GM12878 (cell line): Measurements from ENCODE around the gene CHST14. TPM values are rescaled to one million over a fixed set of nuclear protein-coding genes. Genes with fewer than 3 reads are reported as not detected.

Source experiments
- ATAC-seq: fragments of 200-7000 bp; cut with Tn5 transposase; 3 replicates; pipeline ENCODE4 v1.9.1; 2020; ENCODE audit warnings: mild to moderate bottlenecking, moderate library complexity
- BruUV-seq: library from RNA; stranded (reverse); fragments of 400-500 nt; replicated peaks from 2 replicates; lab custom pipeline; 2021; lab: Mats Ljungman, UMichigan
- CTCF ChIA-PET: fragments of 300-600 bp; sonication (Branson Sonifier 250); formaldehyde crosslinking; extraction: SDS; loops from one replicate; lab custom pipeline; 2021; ENCODE audit warnings: inconsistent platforms; lab: Yijun Ruan, JAX
- POLR2A ChIA-PET: fragments of 350-600 bp; formaldehyde crosslinking; extraction: SDS; loops from one replicate; lab custom pipeline; 2021; ENCODE audit warnings: inconsistent platforms; lab: Charles Lee
- RAD21 ChIA-PET: fragments of 300-600 bp; sonication (Branson Sonifier 250); formaldehyde crosslinking; loops from one replicate; lab custom pipeline; 2023; ENCODE audit warnings: antibody characterized with exemption; ENCODE audit not compliant: unreplicated experiment; lab: Charles Lee
- SMC1A ChIA-PET: fragments of 300-600 bp; sonication (Branson Sonifier 250); formaldehyde crosslinking; loops from one replicate; lab custom pipeline; 2023; ENCODE audit not compliant: unreplicated experiment, uncharacterized antibody; lab: Charles Lee
- DNase-seq: peaks from one replicate; pipeline ENCODE4 v3.0.0-alpha.2; 2011; ENCODE audit warnings: low read depth, low spot score
- FAIRE-seq: peaks from 3 replicates; lab custom pipeline; 2011; peaks lifted over from hg19 to GRCh38; lab: Jason Lieb, UNC
- H2AFZ ChIP-seq: 2 replicates; pipeline ENCODE4 v1.6.0; 2011; ENCODE audit warnings: low read depth, low read length, control low read depth; ENCODE audit not compliant: control insufficient read depth
- H3K27ac ChIP-seq: 2 replicates; pipeline ENCODE4 v1.5.1; 2011; ENCODE audit warnings: control low read depth; ENCODE audit not compliant: control insufficient read depth, insufficient read depth
- H3K27me3 ChIP-seq, 2 experiments: replicated peaks in 1 of 2; 2 replicates each; pipeline versions ENCODE4 v1.6.0 to v1.6.1; 2011; ENCODE audit warnings: low read length in 1 of 2; ENCODE audit not compliant: control insufficient read depth in 2 of 2, insufficient read depth in 2 of 2
- H3K36me3 ChIP-seq, 2 experiments: 2 replicates each; pipeline ENCODE4 v1.5.1; 2011; ENCODE audit warnings: low read length in 1 of 2; ENCODE audit not compliant: control insufficient read depth in 2 of 2, insufficient read depth in 2 of 2
- H3K4me1 ChIP-seq: 2 replicates; pipeline ENCODE4 v1.6.1; 2011; ENCODE audit warnings: mild to moderate bottlenecking, low read length, moderate library complexity, mixed read lengths; ENCODE audit not compliant: control insufficient read depth, insufficient read depth
- H3K4me2 ChIP-seq: 2 replicates; pipeline ENCODE4 v1.6.0; 2011; ENCODE audit warnings: control low read depth; ENCODE audit not compliant: control insufficient read depth, insufficient read depth
- H3K4me3 ChIP-seq: fragments of 200-600 bp; sonication (generic); 2 replicates; pipeline ENCODE4 v1.5.1; 2016
- H3K79me2 ChIP-seq: 2 replicates; pipeline ENCODE4 v1.6.0; 2011; ENCODE audit warnings: low read length; ENCODE audit not compliant: control insufficient read depth, insufficient read depth
- H3K9ac ChIP-seq: 2 replicates; pipeline ENCODE4 v1.8.0; 2011; ENCODE audit warnings: low read length, control low read depth, mixed read lengths; ENCODE audit not compliant: control insufficient read depth, insufficient read depth
- H3K9me3 ChIP-seq: replicated peaks from 3 replicates; pipeline ENCODE4 v1.5.1; 2011; ENCODE audit warnings: mild to moderate bottlenecking, low read length; ENCODE audit not compliant: control insufficient read depth, insufficient read depth
- H4K20me1 ChIP-seq: 2 replicates; pipeline ENCODE4 v1.6.0; 2011; ENCODE audit not compliant: control insufficient read depth, insufficient read depth
- BCL11A ChIP-seq: IDR thresholded peaks from 2 replicates; pipeline ENCODE4 v1.6.1; 2011; ENCODE audit warnings: low read depth, low read length
- ETV6 ChIP-seq, 2 experiments: fragments of 450-650 bp in 1 of 2; IDR thresholded peaks in 1 of 2; conservative IDR thresholded peaks in 1 of 2; 2 replicates each; pipeline ENCODE4 v1.6.1; 2014; ENCODE audit warnings: antibody characterized with exemption in 1 of 2, borderline replicate concordance in 1 of 2, low read depth in 1 of 2, mild to moderate bottlenecking in 1 of 2, moderate library complexity in 1 of 2
- EZH2 ChIP-seq: IDR thresholded peaks from 2 replicates; pipeline ENCODE4 v1.6.1; 2012; ENCODE audit warnings: low read depth, mild to moderate bottlenecking, control low read depth, inconsistent platforms, low read length, borderline replicate concordance; ENCODE audit not compliant: control insufficient read depth
- MYB ChIP-seq: fragments of 150-350 bp; IDR thresholded peaks from 2 replicates; pipeline ENCODE4 v1.6.1; 2014; ENCODE audit warnings: mild to moderate bottlenecking, low read depth, low read length, borderline replicate concordance
- NFYA ChIP-seq: IDR thresholded peaks from 2 replicates; pipeline ENCODE4 v1.6.1; 2011; ENCODE audit warnings: low read depth, mild to moderate bottlenecking, low read length, improper control_type of control experiment, borderline replicate concordance
- SUZ12 ChIP-seq: fragments of 200-600 bp; sonication (generic); IDR thresholded peaks from one replicate; pipeline ENCODE4 v1.6.1; 2018; ENCODE audit warnings: antibody characterized with exemption, mild to moderate bottlenecking; ENCODE audit not compliant: unreplicated experiment
- ZNF24 ChIP-seq: fragments of 450-650 bp; IDR thresholded peaks from 2 replicates; pipeline ENCODE4 v1.6.1; 2017; ENCODE audit warnings: antibody characterized with exemption, mild to moderate bottlenecking
- WGBS: methylation state at CpG from one replicate; pipeline ENCODE4 v1.1.6; 2016; ENCODE audit warnings: low lambda C conversion rate; ENCODE audit not compliant: insufficient replicate concordance, insufficient coverage; ENCODE audit errors: missing lambda C conversion rate; 5-methylcytosine and 5-hydroxymethylcytosine counted together
- in situ Hi-C: fragments of 300-500 bp; cut with MboI; formaldehyde crosslinking; loops from 9 replicates; pipeline ENCODE4 v1.14.3; 2018; ENCODE audit warnings: mixed read lengths
- intact Hi-C: fragments of 100-400 bp; cut with micrococcal nuclease; formaldehyde crosslinking; loops from one replicate; pipeline ENCODE4 v1.14.2; 2022; ENCODE audit not compliant: unreplicated experiment
- polyA plus RNA-seq, 11 experiments: library from polyadenylated mRNA; depleted of rRNA in 4 of 11; unstranded in 6 of 11; stranded (reverse) in 5 of 11; fragments of >200 nt; fragmentation: Nextera tagmentation in 4 of 11; fragmentation: Illumina TruSeq in 1 of 11; extraction: Ambion mirVana in 4 of 11; extraction: Trizol in 1 of 11; gene quantifications; 1 replicate in 1 of 11; 2 replicates in 10 of 11; pipeline versions ENCODE4 v1.2.1 to v1.2.3, GENCODE V29; 2011 to 2016; ENCODE audit warnings: inconsistent platforms in 2 of 11, missing spikeins in 2 of 11, low read depth in 1 of 11
- total RNA-seq, 4 experiments: library from RNA; depleted of rRNA in 3 of 4; stranded (reverse); fragments of >200 nt in 3 of 4; fragmentation: Illumina TruSeq in 1 of 4; extraction: Trizol in 1 of 4; gene quantifications; 2 replicates each; pipeline versions ENCODE4 v1.2.1 to v1.2.3, GENCODE V29; 2013 to 2021
- TF ChIP-seq, protein P1 (sequence below): fragments of 450-650 bp; IDR thresholded peaks from 2 replicates; pipeline ENCODE4 v1.6.1; 2017; ENCODE audit warnings: mild to moderate bottlenecking, moderate library complexity
- TF ChIP-seq, protein P2 (sequence below): IDR thresholded peaks from 2 replicates; pipeline ENCODE4 v1.6.1; 2012; ENCODE audit warnings: low read depth, low read length, improper control_type of control experiment
- TF ChIP-seq, protein P3 (sequence below): fragments of 150-350 bp; IDR thresholded peaks from 2 replicates; pipeline ENCODE4 v1.6.1; 2014; ENCODE audit warnings: mild to moderate bottlenecking, low read depth, low read length
- TF ChIP-seq, protein P4 (sequence below): fragments of 450-650 bp; formaldehyde crosslinking; IDR thresholded peaks from 2 replicates; pipeline ENCODE4 v1.4.0; 2022; ENCODE audit warnings: mild to moderate bottlenecking, moderate library complexity
- TF ChIP-seq, protein P5 (sequence below): fragments of 450-650 bp; IDR thresholded peaks from 2 replicates; pipeline ENCODE4 v1.6.1; 2017; ENCODE audit warnings: borderline replicate concordance

Gene CHST14
- total and polyA plus RNA-seq, 10 of the 15 experiments (the other 5 are each of a cell fraction or from before 2014, with no cell fraction given), result 1.3 to 12.8 (median 6.2) TPM

DNA sequence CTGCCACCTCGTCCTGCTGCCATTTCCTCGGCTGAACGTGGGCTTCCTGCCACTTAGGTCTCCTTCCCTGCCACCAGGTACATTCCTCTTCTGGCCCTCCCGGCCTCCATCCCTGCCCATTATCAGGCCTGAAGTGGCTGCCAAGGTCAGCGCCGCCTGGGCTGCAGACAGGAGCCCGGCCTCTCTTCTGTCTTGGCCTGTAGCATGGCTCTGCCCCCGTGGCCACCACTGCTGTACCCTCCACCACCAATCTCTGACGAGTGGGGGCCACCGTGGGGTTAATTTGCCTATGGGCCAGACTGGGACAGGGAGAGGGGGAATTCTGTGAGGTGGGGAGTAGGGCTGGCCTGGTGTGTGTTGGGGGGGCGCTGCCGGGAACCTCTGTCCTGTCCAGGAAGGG, 32.1 kb upstream of the CHST14 start:
- RAD21 ChIA-PET, result no interaction called here
- Histone ChIP-seq H3K4me3 (no peak overlapping the region), H3K4me2 (no peak overlapping the region), H3K27me3 (peaks cover 16 to 36% of the 10 kb centered on the region in 2 experiments), H3K27ac (no peak overlapping the region), H3K4me1 (peaks cover 19% of the 10 kb centered on the region), H3K79me2 (peaks cover 20% of the 10 kb centered on the region), H3K9ac (no peak overlapping the region), H2AFZ (no peak overlapping the region), H4K20me1 (peaks cover 14% of the 10 kb centered on the region), H3K36me3 (no peaks in the 10 kb centered on the region), H3K9me3 (no peaks in the 10 kb centered on the region)
- SMC1A ChIA-PET, result interaction anchor here (1.3 kb wide), 1 partner anchor 69 kb away, joined by 3 read pairs; no protein-coding TSS in a partner anchor
- CTCF ChIA-PET, result interaction anchor here (1.5 kb wide), 1 partner anchor 38 kb away, joined by 4 read pairs; no protein-coding TSS in a partner anchor
- POLR2A ChIA-PET, result no interaction called here
- in situ Hi-C loops (no loop called here), intact Hi-C loops (no loop called here)
- BruUV-seq, result no TSS peak
- FAIRE-seq (no peak), DNase-seq (no peak), ATAC-seq (no peak)
- 30% methylated on average over 12 of the region's 12 CpGs for WGBS
- TF ChIP-seq ETV6 (conservative IDR thresholded peaks at IDR 0.05 in 1 of 2, IDR thresholded peaks at IDR 0.05 in 1 of 2; ENCODE audit: borderline replicate concordance in 1 of 2, low read depth in 1 of 2), result no peak
- no peak for TF ChIP-seq NFYA
- TF ChIP-seq SUZ12, result no peak
- TF ChIP-seq, protein P1, sequence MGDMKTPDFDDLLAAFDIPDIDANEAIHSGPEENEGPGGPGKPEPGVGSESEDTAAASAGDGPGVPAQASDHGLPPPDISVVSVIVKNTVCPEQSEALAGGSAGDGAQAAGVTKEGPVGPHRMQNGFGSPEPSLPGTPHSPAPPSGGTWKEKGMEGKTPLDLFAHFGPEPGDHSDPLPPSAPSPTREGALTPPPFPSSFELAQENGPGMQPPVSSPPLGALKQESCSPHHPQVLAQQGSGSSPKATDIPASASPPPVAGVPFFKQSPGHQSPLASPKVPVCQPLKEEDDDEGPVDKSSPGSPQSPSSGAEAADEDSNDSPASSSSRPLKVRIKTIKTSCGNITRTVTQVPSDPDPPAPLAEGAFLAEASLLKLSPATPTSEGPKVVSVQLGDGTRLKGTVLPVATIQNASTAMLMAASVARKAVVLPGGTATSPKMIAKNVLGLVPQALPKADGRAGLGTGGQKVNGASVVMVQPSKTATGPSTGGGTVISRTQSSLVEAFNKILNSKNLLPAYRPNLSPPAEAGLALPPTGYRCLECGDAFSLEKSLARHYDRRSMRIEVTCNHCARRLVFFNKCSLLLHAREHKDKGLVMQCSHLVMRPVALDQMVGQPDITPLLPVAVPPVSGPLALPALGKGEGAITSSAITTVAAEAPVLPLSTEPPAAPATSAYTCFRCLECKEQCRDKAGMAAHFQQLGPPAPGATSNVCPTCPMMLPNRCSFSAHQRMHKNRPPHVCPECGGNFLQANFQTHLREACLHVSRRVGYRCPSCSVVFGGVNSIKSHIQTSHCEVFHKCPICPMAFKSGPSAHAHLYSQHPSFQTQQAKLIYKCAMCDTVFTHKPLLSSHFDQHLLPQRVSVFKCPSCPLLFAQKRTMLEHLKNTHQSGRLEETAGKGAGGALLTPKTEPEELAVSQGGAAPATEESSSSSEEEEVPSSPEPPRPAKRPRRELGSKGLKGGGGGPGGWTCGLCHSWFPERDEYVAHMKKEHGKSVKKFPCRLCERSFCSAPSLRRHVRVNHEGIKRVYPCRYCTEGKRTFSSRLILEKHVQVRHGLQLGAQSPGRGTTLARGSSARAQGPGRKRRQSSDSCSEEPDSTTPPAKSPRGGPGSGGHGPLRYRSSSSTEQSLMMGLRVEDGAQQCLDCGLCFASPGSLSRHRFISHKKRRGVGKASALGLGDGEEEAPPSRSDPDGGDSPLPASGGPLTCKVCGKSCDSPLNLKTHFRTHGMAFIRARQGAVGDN, result no peak
- TF ChIP-seq, protein P2, sequence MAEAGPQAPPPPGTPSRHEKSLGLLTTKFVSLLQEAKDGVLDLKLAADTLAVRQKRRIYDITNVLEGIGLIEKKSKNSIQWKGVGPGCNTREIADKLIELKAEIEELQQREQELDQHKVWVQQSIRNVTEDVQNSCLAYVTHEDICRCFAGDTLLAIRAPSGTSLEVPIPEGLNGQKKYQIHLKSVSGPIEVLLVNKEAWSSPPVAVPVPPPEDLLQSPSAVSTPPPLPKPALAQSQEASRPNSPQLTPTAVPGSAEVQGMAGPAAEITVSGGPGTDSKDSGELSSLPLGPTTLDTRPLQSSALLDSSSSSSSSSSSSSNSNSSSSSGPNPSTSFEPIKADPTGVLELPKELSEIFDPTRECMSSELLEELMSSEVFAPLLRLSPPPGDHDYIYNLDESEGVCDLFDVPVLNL, result no peak
- TF ChIP-seq, protein P3, sequence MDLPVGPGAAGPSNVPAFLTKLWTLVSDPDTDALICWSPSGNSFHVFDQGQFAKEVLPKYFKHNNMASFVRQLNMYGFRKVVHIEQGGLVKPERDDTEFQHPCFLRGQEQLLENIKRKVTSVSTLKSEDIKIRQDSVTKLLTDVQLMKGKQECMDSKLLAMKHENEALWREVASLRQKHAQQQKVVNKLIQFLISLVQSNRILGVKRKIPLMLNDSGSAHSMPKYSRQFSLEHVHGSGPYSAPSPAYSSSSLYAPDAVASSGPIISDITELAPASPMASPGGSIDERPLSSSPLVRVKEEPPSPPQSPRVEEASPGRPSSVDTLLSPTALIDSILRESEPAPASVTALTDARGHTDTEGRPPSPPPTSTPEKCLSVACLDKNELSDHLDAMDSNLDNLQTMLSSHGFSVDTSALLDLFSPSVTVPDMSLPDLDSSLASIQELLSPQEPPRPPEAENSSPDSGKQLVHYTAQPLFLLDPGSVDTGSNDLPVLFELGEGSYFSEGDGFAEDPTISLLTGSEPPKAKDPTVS, result no peak
- no peak for TF ChIP-seq EZH2
- TF ChIP-seq, protein P4, sequence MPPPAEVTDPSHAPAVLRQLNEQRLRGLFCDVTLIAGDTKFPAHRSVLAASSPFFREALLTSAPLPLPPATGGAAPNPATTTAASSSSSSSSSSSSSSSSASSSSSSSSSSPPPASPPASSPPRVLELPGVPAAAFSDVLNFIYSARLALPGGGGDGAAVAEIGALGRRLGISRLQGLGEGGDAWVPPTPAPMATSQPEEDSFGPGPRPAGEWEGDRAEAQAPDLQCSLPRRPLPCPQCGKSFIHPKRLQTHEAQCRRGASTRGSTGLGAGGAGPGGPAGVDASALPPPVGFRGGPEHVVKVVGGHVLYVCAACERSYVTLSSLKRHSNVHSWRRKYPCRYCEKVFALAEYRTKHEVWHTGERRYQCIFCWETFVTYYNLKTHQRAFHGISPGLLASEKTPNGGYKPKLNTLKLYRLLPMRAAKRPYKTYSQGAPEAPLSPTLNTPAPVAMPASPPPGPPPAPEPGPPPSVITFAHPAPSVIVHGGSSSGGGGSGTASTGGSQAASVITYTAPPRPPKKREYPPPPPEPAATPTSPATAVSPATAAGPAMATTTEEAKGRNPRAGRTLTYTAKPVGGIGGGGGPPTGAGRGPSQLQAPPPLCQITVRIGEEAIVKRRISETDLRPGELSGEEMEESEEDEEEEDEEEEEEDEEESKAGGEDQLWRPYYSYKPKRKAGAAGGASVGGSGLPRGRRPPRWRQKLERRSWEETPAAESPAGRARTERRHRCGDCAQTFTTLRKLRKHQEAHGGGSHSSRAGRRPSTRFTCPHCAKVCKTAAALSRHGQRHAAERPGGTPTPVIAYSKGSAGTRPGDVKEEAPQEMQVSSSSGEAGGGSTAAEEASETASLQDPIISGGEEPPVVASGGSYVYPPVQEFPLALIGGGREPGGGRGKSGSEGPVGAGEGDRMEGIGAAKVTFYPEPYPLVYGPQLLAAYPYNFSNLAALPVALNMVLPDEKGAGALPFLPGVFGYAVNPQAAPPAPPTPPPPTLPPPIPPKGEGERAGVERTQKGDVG (CRISPR knock-in tag), result no peak
- no peak for TF ChIP-seq MYB
- TF ChIP-seq, protein P5, sequence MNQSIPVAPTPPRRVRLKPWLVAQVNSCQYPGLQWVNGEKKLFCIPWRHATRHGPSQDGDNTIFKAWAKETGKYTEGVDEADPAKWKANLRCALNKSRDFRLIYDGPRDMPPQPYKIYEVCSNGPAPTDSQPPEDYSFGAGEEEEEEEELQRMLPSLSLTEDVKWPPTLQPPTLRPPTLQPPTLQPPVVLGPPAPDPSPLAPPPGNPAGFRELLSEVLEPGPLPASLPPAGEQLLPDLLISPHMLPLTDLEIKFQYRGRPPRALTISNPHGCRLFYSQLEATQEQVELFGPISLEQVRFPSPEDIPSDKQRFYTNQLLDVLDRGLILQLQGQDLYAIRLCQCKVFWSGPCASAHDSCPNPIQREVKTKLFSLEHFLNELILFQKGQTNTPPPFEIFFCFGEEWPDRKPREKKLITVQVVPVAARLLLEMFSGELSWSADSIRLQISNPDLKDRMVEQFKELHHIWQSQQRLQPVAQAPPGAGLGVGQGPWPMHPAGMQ, result no peak
- no peak for TF ChIP-seq BCL11A
- TF ChIP-seq ZNF24, result no peak
